Measurements from ENCODE around the gene FMNL2.

FMNL2 gene

GRCh38 chr2:152581360-152581759 lies 246.4 kb downstream of the FMNL2 start:
- DNase-seq (ENCODE audit: low read depth in 3 of 3): no peak

- DNase-seq (ENCODE audit: low read depth in 3 of 3): no peak
These were observed 247.1 kb downstream of the FMNL2 start for GRCh38 chr2:152582081-152582480.

GRCh38 chr2:152583512-152584229 lies 248.7 kb downstream of the FMNL2 start:
- no peak for DNase-seq (ENCODE audit: low read depth in 3 of 3)

- DNase-seq (ENCODE audit: low read depth in 3 of 3): no peak
These were observed 249.3 kb downstream of the FMNL2 start for GRCh38 chr2:152584301-152584700.

DNA sequence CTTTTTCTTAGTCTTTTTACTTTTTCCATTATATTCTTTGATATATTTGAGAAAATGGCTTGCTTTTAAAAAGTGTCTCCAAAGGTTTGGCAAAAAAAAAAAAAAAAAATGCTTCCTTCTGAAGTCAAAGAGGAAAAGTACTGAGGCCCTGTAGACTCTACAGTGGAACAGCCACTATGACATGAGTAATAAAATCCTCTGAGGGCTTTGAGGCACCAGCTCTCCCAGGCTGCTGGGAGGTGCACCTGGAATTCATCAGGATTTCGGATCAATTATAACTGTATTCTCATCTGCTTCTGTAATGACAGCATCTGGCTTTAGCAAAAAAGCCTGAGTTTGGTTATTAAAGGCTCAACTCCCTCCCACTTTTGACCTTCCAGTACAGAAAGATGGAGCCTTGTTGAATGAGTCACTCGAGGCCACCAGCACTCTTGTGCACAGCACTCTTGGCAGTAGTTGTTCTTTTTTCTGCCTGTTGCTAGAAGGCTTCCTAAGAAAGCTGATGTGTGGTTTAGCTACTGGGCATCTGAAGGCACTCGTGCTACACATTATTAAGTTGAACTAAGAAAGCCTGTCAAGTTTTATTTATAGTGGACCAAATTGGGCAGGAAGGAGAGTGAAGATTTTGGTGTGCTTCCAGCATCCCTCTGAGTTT lies 251.0 kb downstream of the FMNL2 start:
- DNase-seq (ENCODE audit: low read depth in 3 of 3): no peak

DNA sequence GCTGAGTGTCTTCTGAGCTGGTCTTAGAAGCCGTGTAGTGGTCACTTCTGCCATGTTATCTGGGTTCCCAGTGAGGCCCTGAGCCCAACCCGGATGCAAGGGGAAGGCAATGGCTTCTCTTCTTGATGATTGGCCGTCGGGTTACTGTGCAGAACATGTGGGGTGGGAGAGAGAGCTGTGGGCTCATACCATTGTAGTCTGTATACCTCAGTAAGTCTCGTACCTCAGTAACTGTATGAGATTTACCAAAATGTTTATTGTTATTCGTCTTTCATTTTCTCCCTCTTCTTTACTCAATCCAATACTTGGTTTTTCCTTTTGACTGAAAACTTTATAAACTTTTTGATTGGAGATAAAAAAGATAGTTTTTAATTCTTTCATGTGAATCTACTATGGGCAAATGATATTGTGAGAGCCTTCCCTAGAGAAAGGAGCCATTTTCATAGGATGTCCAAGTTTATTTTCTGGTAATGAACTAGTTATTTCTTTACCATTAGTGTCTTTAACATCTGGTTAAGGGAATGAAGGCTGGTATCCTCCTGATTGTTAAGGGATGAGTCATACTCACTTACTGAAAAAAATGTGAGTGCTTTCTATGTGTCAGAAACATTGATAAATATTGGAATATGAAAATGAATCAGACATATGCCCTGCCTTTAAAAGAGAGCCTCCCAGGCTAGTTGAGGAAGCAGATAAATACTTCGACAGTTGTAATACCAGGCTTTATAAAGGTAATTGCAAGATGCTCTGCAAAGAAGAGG lies 252.4 kb downstream of the FMNL2 start:
- no peak for DNase-seq (ENCODE audit: low read depth in 3 of 3)

DNA sequence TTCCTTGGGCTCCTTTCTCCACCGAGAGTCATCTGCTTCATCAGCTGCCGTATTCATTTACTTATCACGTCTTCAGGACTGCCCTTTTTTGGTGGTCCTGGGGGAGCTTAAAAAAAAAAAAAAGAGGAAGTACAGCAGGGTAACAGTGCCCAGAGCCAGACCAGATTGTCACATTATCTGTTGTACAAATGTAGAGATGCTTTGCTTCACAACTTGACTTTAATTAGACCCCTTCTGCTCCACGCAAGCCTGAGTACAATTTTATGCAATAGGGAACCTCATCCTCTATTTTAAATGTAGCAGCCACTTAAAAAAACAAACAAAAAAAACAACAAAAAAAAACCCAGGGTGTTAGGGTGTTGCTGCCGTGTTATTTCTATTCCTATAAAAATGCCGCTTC lies 254.0 kb downstream of the FMNL2 start:
- DNase-seq (ENCODE audit: low read depth in 3 of 3): no peak

- peak in 1 of 3 donors; percentile 4 for DNase-seq (ENCODE audit: low read depth in 3 of 3)
These were observed 259.2 kb downstream of the FMNL2 start for GRCh38 chr2:152594022-152594766.

GRCh38 chr2:152594792-152595191 lies 259.8 kb downstream of the FMNL2 start:
- DNase-seq (ENCODE audit: low read depth in 3 of 3): no peak

DNA sequence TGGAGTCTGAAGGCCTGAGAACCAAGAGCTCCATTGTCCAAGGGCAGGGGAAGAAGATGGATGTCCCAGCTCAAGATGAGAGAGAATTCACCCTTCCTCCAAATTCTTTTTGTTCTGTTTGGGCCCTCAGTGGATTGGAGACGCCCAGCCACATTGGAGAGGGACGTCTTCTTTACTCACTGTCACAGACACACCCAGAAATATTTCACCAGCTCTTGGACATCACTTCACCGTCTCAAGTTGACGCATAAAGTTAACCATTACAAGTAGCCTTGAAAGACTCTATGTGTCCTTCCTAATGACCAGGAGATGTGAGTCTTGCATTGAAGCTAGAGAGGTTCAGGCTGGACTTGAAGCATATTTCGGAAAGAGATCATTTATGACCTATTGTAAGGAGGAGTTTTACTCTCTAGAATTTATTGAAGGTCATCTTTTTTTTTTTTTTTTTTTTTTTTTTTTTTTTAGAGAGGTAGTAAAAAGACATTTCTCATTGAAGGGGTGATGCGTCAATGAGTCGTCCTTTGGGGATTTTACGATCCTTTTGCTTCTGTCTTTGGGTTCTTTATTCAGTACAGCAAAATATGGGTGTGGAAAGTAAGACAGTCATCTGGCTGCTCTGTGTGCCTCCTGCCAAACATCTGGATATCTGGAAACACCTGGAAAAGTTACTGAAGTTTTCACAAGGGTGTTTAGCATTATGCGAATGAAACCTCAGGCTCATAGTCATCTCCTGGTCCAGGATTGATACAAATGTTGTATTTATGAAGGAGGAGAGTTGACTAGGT lies 264.2 kb downstream of the FMNL2 start:
- DNase-seq (ENCODE audit: low read depth in 3 of 3): no peak

DNA sequence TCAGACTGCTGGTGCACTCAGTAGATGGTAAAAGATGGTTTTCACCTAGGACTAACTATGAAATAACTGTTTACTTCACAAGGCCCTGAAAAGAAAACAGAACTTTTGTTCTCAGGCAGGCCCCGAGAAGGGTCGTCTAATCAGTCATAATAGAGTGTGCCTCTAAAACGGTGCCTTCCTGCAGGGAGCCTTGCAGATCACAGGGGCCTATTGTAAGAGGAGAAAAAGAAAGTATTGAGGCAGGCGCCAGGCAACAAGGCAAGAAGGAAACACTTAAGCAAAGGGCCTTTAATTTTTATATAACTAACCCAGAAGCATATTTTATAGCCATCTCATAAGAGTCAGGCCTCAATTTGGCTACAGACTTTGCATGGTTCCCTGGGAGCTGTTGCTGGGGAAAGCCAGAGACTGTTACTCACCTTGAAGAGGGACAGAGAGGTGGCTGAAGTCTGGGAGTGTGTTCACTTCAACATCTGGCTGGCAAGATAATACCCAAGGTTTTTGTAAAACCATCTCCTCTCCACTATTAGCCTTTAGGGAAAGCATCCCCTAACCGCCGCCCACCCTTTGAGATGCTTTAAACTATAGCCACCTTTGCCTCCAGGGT lies 265.2 kb downstream of the FMNL2 start:
- DNase-seq (ENCODE audit: low read depth in 3 of 3): no peak

- DNase-seq (ENCODE audit: low read depth in 3 of 3): no peak
These were observed 265.7 kb downstream of the FMNL2 start for GRCh38 chr2:152600697-152601096.

DNA sequence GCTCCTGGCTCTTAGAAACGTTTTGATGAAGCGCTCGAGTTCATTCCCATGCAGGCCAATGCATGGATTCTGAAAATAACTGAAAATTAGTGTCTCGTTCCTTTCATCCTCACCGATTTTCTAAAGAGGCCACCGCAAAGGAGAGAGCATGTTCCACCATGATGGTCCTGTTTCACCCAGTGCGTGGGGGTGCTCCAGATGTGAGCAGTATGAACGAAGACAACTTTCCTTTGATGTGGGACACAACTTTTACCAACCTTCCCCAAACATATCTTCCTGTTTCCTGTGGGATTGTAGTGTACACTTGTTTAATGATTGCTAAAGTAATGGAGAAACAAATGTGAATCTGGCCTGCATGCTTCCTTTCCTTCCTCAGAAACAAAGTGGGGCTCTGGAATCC lies 267.8 kb downstream of the FMNL2 start:
- DNase-seq (ENCODE audit: low read depth in 3 of 3): no peak

DNA sequence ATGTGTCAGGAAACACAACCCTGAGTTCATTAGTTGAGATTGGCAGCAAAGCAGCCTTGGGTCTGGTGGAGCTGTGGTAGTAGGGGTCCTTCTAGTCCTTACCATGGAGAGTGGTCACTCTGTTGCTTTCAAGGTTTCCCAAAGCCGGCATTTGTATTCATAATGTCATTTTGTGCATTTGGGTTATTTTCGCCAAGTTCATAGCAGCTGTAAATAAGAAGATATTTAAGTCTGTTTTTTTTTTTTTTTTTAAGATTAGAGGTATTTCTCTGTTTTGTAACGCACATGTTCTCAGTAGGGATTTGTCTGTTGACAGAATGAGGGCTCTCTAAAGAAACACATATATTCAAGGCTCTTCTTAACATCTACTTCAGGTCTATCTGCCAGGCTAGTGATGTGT lies 268.2 kb downstream of the FMNL2 start:
- DNase-seq (ENCODE audit: low read depth in 3 of 3): no peak

DNA sequence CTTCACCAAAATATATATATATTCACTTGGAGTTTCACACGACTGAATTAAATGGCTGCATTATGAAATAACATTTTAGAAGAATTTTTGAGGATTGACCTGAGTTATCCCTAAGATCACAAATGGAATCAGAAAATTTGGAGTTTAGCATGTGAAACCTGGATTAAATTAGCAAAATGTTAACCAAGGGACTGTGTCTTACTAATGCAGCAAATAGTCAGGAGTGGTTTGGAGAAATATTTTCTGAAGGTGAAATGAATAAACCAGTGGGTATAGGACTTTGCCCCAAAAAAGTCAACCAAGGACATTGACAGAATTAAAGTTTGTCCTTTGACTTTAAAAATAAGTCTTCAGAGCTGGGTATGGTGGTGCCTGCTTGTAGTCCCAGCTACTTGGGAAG lies 271.1 kb downstream of the FMNL2 start:
- DNase-seq (ENCODE audit: low read depth in 3 of 3): no peak

GRCh38 chr2:152606941-152607340 lies 272.0 kb downstream of the FMNL2 start:
- no peak for DNase-seq (ENCODE audit: low read depth in 3 of 3)

DNA sequence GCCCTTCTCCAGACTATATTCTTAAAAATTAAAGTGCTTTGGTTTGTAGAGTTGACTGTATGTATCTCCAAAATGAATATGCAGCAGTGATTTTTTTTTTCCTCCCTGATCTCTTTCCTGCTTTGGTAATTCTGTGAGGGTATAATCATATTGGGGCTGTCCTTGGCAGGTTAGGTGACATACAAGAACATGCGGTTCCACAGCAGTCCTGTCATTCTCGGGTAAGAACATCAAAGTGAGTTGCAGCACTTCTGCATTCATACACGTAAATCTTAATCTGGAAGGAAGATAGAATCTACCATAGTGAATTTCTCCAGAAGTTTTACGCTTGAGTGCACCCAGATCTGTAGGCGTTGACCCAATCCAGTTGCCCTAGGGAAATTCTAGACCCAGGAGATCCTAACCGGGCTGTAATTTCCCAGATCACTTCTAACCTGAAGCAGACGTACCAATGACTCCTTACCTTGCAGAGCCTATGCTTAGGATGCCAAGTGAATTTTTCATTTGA lies 272.9 kb downstream of the FMNL2 start:
- DNase-seq (ENCODE audit: low read depth in 3 of 3): no peak

- DNase-seq (ENCODE audit: low read depth in 3 of 3): no peak
These were observed 274.2 kb downstream of the FMNL2 start for GRCh38 chr2:152609154-152609553.

GRCh38 chr2:152609699-152610098 lies 274.7 kb downstream of the FMNL2 start:
- no peak for DNase-seq (ENCODE audit: low read depth in 3 of 3)

GRCh38 chr2:152611458-152612231 lies 276.7 kb downstream of the FMNL2 start:
- no peak for DNase-seq (ENCODE audit: low read depth in 3 of 3)

Data from stimulated activated CD4-positive, alpha-beta T cell treated with anti-CD3 and anti-CD28 coated beads, TNF-alpha, amount 100 ng/mL, for 48 hours (primary cell).